GM20000 (cell line): Measurements from ENCODE around the gene LILRB2.

Experiments
- DNase-seq: peaks from one replicate; pipeline ENCODE4 v3.0.0; 2012; ENCODE audit warnings: low spot score
- TF ChIP-seq, protein P1 (sequence below): IDR thresholded peaks from 2 replicates; pipeline ENCODE4 v1.5.1; 2012; ENCODE audit warnings: mild to moderate bottlenecking, control low read depth; ENCODE audit errors: extremely low read depth, missing control alignments

LILRB2 gene

DNA sequence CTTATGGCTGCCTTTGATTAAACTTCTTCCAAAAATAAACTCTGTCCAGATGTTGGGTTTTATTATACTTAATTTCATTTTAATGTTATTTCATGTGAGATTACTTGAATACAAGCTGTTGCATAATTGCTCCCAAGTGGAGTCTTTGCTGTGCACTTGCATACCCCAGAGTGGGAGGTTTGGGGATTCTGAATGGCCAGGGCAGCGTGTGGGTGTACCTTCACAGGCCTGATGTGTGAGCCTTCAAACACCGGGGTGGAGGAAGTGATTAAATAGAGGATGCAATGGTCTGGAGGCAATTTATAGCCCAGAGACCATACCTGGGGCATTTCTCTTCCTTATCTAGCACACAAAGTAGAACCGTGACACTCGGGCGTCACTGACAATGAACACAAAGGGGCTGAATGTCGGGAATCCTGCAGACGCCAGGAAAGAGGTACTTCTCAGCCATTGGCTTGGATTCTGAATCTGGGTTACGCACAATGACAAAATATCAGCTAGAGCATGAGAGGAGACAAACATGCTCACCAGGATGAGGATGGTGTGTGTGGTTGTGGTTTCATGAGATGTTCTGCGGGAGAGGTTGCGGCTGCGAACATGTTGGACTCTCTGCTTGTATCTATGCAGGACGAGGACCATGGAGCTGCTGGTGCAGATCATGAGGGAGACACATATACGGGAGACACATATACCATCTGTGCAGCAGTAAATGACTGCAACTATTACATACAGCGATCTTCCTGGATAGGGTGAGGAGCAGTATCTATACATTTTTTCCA lies 39.2 kb upstream of the LILRB2 start:
- TF ChIP-seq, protein P1, sequence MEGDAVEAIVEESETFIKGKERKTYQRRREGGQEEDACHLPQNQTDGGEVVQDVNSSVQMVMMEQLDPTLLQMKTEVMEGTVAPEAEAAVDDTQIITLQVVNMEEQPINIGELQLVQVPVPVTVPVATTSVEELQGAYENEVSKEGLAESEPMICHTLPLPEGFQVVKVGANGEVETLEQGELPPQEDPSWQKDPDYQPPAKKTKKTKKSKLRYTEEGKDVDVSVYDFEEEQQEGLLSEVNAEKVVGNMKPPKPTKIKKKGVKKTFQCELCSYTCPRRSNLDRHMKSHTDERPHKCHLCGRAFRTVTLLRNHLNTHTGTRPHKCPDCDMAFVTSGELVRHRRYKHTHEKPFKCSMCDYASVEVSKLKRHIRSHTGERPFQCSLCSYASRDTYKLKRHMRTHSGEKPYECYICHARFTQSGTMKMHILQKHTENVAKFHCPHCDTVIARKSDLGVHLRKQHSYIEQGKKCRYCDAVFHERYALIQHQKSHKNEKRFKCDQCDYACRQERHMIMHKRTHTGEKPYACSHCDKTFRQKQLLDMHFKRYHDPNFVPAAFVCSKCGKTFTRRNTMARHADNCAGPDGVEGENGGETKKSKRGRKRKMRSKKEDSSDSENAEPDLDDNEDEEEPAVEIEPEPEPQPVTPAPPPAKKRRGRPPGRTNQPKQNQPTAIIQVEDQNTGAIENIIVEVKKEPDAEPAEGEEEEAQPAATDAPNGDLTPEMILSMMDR = no peak
- no peak for DNase-seq

GRCh38 chr19:54319049-54319448 lies 38.1 kb upstream of the LILRB2 start:
- TF ChIP-seq, protein P1 = no peak
- DNase-seq = no peak

GRCh38 chr19:54317965-54318240 lies 37.0 kb upstream of the LILRB2 start:
- TF ChIP-seq, protein P1 = no peak
- DNase-seq = no peak

DNA sequence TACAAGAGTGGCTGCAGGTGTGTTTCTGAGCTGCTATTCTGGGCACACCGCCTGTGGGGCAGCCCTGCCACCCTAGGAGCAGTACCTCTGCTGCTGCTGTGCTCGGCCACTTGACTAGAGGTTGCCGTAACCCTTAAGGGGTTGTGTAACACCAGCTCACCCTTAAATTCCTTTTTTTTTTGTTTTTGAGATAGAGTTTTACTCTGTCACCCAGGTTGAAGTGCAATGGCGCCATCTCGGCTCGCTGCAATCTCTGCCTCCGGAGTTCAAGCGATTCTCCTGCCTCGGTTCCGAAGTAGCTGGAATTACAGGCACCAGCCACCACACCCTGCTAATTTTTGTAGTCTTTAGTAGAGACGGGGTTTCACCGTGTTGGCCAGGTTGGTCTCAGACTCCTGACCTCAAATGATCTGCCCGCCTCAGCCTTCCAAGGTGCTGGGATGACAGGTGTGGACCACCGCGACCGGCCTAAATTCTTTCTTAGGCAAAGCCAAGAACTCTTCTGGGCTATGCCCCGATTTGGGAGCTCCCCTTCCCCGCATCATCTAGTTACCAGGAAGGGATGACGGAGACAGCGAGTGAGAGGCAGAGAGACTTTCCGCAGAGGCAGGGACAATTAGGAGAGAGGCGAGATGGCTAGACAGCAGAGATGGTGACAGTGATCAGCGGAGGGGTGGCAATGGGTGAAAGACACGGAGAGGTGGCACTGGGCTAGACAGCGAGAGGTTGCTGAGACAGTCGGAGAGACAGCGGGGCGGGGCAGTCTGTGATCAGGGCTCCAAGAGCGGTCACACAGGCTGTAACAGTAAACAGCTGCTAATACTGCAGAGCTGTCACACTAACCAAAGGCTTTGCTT lies 36.4 kb upstream of the LILRB2 start:
- TF ChIP-seq, protein P1 = no peak
- DNase-seq = no peak

DNA sequence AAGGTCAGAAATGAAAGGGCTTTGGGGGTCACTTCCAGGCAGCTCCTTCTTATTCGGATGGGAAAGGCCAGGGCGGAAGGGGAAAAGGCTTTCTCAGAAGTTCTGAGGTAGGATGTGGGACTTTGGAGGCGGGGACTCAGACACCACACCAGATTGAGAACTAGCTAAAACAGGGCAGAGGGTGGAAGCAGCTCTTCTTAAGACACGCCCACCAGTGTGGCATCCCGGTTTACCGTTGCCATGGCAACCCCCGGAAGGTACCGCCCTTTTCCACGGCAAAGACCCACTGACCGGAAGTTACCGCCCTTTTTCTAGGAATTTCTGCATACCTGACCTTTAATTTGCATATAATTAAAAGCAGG lies 35.8 kb upstream of the LILRB2 start:
- DNase-seq = no peak
- TF ChIP-seq, protein P1 = no peak

DNA sequence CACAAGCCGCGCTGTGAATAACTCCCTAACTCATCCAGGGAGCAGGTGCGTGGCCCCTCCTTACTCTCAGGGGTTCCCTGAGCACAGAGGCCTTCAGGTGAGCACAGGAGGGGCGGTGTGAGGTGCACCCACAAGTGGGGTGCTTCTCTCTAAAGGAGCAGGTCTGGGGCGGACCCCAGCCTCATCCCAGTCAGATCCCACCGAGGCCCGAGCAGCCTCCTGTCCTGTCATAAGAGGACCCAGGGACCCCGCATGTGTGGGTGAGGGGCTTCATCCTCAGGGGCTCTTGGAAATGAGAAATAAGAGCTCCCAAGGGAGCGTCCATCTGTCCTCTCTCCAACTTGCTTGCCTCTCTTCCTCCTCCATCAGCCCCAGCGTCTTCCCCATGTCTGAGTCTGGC lies 35.0 kb upstream of the LILRB2 start:
- no peak for DNase-seq
- TF ChIP-seq, protein P1 = no peak
